RPMI8226 (cell line): ENCODE data around the gene INF2.

ENCODE experiments used
- DNase-seq: peaks from one replicate; pipeline ENCODE4 v3.0.0-alpha.2; 2015

INF2 gene

GRCh38 chr14:104754213-104754851 lies 64.9 kb downstream of the INF2 start:
- no peak for DNase-seq

GRCh38 chr14:104755621-104756020 lies 66.2 kb downstream of the INF2 start:
- no peak for DNase-seq

GRCh38 chr14:104756477-104757237 lies 67.2 kb downstream of the INF2 start:
- DNase-seq: no peak

- DNase-seq: no peak
These were observed 67.8 kb downstream of the INF2 start for GRCh38 chr14:104757238-104757585.

GRCh38 chr14:104757681-104758392 lies 68.4 kb downstream of the INF2 start:
- no peak for DNase-seq

GRCh38 chr14:104758981-104759969 lies 69.9 kb downstream of the INF2 start:
- DNase-seq: no peak

- DNase-seq: no peak
These were observed 76.1 kb downstream of the INF2 start for GRCh38 chr14:104765517-104765916.

GRCh38 chr14:104766256-104766862 lies 76.9 kb downstream of the INF2 start:
- no peak for DNase-seq

GRCh38 chr14:104766863-104767633 lies 77.6 kb downstream of the INF2 start:
- DNase-seq: no peak

GRCh38 chr14:104767634-104767918 lies 78.2 kb downstream of the INF2 start:
- no peak for DNase-seq

GRCh38 chr14:104768437-104769323 lies 79.3 kb downstream of the INF2 start:
- peak; percentile 71 for DNase-seq

GRCh38 chr14:104769324-104770071 lies 80.1 kb downstream of the INF2 start:
- no peak for DNase-seq

- DNase-seq: no peak
These were observed 80.7 kb downstream of the INF2 start for GRCh38 chr14:104770072-104770579.

GRCh38 chr14:104770851-104771272 lies 81.4 kb downstream of the INF2 start:
- DNase-seq: no peak

- no peak for DNase-seq
These were observed 82.0 kb downstream of the INF2 start for GRCh38 chr14:104771374-104771773.
